Right atrium auricular region (tissue), 2 donors: ENCODE data around the gene IGF1. TPM values are rescaled to one million over a fixed set of nuclear protein-coding genes. Genes with fewer than 3 reads are reported as not detected.

Experiments
- DNase-seq: peaks from one replicate; pipeline ENCODE4 v3.0.0-alpha.2; 2019; ENCODE audit warnings: low spot score
- H3K27ac ChIP-seq, 2 donors: fragments of 200-600 bp; sonication (generic); 1 replicate in 1 of 2; 2 replicates in 1 of 2; pipeline ENCODE4 v1.5.1; 2016 to 2019
- H3K27me3 ChIP-seq, 2 donors: fragments of 200-600 bp; sonication (generic); one replicate each; pipeline versions ENCODE4 v1.5.1 to v1.6.0; 2017 to 2019
- H3K36me3 ChIP-seq: fragments of 200-600 bp; sonication (generic); one replicate; pipeline ENCODE4 v1.5.1; 2016
- H3K4me1 ChIP-seq, 2 donors: fragments of 200-600 bp; sonication (generic); one replicate each; pipeline versions ENCODE4 v1.5.1 to v1.6.0; 2017 to 2019
- H3K4me3 ChIP-seq, 2 donors: fragments of 200-600 bp; sonication (generic); 1 replicate in 1 of 2; 2 replicates in 1 of 2; pipeline ENCODE4 v1.5.1; 2017 to 2019; ENCODE audit warnings: mild to moderate bottlenecking in 1 of 2, moderate library complexity in 1 of 2
- H3K9me3 ChIP-seq, 2 donors: fragments of 200-600 bp; sonication (generic); one replicate each; pipeline ENCODE4 v1.5.1; 2019
- CTCF ChIP-seq, 2 donors: fragments of 200-600 bp; sonication (generic); IDR thresholded peaks; one replicate each; pipeline ENCODE4 v1.5.1; 2019; ENCODE audit warnings: antibody characterized with exemption in 2 of 2
- total RNA-seq, 2 donors: library from RNA; depleted of rRNA; stranded (reverse); fragments of >200 nt; gene quantifications; one replicate each; pipeline ENCODE4 v1.1.0, GENCODE V29; 2016

The IGF1 gene
- total RNA-seq, 2 donors from 2014 or later: 11.4 to 26.1 TPM

GRCh38 chr12:102351322-102351721 lies 129.0 kb downstream of the IGF1 start:
- DNase-seq: no peak
- peaks cover 0 to 22% of the 10 kb centered on the region in 2 donors for H3K4me1 ChIP-seq
- peaks cover 0 to 11% of the 10 kb centered on the region in 2 donors for H3K9me3 ChIP-seq
- no peaks in the 10 kb centered on the region for H3K27me3 ChIP-seq
- H3K4me3 ChIP-seq: no peak overlapping the region
- TF ChIP-seq CTCF (IDR thresholded peaks at IDR 0.05): no peak
- no peak overlapping the region for H3K27ac ChIP-seq
- H3K36me3 ChIP-seq: no peaks in the 10 kb centered on the region

GRCh38 chr12:102350070-102350469 lies 130.3 kb downstream of the IGF1 start:
- Histone ChIP-seq H3K9me3 (peaks cover 0 to 11% of the 10 kb centered on the region in 2 donors), H3K36me3 (no peaks in the 10 kb centered on the region), H3K4me3 (no peak overlapping the region), H3K27me3 (no peaks in the 10 kb centered on the region), H3K27ac (peak overlapping the region in 1 of 2 donors; percentile 38), H3K4me1 (peaks cover 0 to 22% of the 10 kb centered on the region in 2 donors)
- no peak for TF ChIP-seq CTCF (IDR thresholded peaks at IDR 0.05)
- DNase-seq: no peak

GRCh38 chr12:102349079-102349478 lies 131.3 kb downstream of the IGF1 start:
- no peak overlapping the region for H3K4me3 ChIP-seq
- no peaks in the 10 kb centered on the region for H3K27me3 ChIP-seq
- TF ChIP-seq CTCF (IDR thresholded peaks at IDR 0.05): no peak
- peaks cover 0 to 22% of the 10 kb centered on the region in 2 donors for H3K4me1 ChIP-seq
- H3K27ac ChIP-seq: peak overlapping the region in 1 of 2 donors; percentile 26
- DNase-seq: no peak
- no peaks in the 10 kb centered on the region for H3K36me3 ChIP-seq
- peaks cover 0 to 7% of the 10 kb centered on the region in 2 donors for H3K9me3 ChIP-seq

- Histone ChIP-seq H3K36me3 (no peaks in the 10 kb centered on the region), H3K27ac (peak overlapping the region in 1 of 2 donors; percentile 26), H3K4me3 (no peak overlapping the region), H3K9me3 (no peaks in the 10 kb centered on the region), H3K4me1 (peaks cover 0 to 22% of the 10 kb centered on the region in 2 donors), H3K27me3 (no peaks in the 10 kb centered on the region)
- no peak for TF ChIP-seq CTCF (IDR thresholded peaks at IDR 0.05)
- DNase-seq: no peak
These were observed 132.6 kb downstream of the IGF1 start for GRCh38 chr12:102347811-102348210.
